ENCODE data around the gene PIK3AP1.

The PIK3AP1 gene

DNA sequence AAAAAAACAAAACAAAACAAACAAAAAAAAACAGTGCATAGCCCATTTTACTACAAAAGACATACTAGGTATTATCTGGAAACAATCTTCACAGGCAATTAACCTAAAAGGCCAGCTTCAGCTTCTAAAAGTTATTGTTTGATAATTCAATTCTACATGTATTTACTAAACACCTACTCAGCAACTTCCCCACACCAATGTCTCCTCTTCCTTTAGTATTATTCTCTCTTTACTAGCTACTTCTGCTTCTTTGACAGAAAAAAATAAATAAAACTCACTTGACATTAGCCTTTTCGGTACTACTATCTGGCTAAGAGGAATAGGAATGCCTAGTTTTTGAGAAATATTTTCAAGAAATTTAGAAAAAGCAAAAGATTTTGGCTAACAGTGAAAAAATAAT lies 136.3 kb downstream of the PIK3AP1 start:
- Histone ChIP-seq H2AFZ (ENCODE audit: low read length) (no peak overlapping the region), H3K4me3 (ENCODE audit: low read length, poor library complexity, severe bottlenecking) (peak overlapping the region; percentile 79), H3K9ac (ENCODE audit: low read depth, low read length, poor library complexity, severe bottlenecking) (no peak overlapping the region), H3F3A (ENCODE audit: low read depth) (no peaks in the 10 kb centered on the region), H3K4me1 (ENCODE audit: insufficient read depth, low read length, poor library complexity, severe bottlenecking) (peaks cover 69% of the 10 kb centered on the region), H3K4me2 (ENCODE audit: low read depth, low read length, poor library complexity, severe bottlenecking) (peak overlapping the region; percentile 94), H3K9me3 (ENCODE audit: insufficient read depth, low read depth, low read length) (no peaks in the 10 kb centered on the region), H3K27me3 (ENCODE audit: insufficient read depth, low read length, poor library complexity, severe bottlenecking) (no peaks in the 10 kb centered on the region), H4K20me1 (ENCODE audit: insufficient read depth, low read length, poor library complexity, severe bottlenecking) (peaks cover 75% of the 10 kb centered on the region), H3K9me2 (replicated peaks; ENCODE audit: low read depth, low read length) (no peaks in the 10 kb centered on the region), H3K79me2 (ENCODE audit: insufficient read depth, low read length) (peaks cover 77% of the 10 kb centered on the region), H3K36me3 (ENCODE audit: insufficient read depth, low read length) (no peaks in the 10 kb centered on the region)
- TF ChIP-seq, protein P1, sequence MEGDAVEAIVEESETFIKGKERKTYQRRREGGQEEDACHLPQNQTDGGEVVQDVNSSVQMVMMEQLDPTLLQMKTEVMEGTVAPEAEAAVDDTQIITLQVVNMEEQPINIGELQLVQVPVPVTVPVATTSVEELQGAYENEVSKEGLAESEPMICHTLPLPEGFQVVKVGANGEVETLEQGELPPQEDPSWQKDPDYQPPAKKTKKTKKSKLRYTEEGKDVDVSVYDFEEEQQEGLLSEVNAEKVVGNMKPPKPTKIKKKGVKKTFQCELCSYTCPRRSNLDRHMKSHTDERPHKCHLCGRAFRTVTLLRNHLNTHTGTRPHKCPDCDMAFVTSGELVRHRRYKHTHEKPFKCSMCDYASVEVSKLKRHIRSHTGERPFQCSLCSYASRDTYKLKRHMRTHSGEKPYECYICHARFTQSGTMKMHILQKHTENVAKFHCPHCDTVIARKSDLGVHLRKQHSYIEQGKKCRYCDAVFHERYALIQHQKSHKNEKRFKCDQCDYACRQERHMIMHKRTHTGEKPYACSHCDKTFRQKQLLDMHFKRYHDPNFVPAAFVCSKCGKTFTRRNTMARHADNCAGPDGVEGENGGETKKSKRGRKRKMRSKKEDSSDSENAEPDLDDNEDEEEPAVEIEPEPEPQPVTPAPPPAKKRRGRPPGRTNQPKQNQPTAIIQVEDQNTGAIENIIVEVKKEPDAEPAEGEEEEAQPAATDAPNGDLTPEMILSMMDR (conservative IDR thresholded peaks at IDR 0.05; ENCODE audit: low read length), result no peak
- no peak for TF ChIP-seq EZH2phosphoT487 (IDR thresholded peaks at IDR 0.05; ENCODE audit: borderline replicate concordance)

DNA sequence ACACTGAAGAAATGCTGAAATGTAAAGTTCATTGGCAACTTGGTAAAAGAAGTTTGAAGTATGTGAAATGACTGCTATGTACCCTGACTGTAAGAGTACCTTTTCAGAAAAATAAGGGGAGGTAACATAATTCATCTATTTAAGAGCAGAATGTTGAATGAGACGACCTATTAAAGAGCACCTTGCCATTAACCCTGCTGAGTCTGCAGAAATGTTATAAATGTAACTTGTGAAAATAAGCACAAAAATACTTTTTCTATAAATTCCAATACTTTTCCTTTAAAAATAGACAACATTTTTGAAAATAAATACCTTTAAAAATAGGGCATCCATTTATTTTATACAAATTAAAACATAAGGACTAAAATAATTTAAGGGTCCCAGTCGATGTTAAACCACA lies 141.2 kb downstream of the PIK3AP1 start:
- peak overlapping the region; percentile 94 for H3K4me2 ChIP-seq (ENCODE audit: low read depth, low read length, poor library complexity, severe bottlenecking)
- H3F3A ChIP-seq (ENCODE audit: low read depth), result no peaks in the 10 kb centered on the region
- TF ChIP-seq, protein P1 (conservative IDR thresholded peaks at IDR 0.05; ENCODE audit: low read length), result no peak
- TF ChIP-seq EZH2phosphoT487 (IDR thresholded peaks at IDR 0.05; ENCODE audit: borderline replicate concordance), result no peak
- H3K27me3 ChIP-seq (ENCODE audit: insufficient read depth, low read length, poor library complexity, severe bottlenecking), result no peaks in the 10 kb centered on the region
- H2AFZ ChIP-seq (ENCODE audit: low read length), result no peak overlapping the region
- peaks cover 21% of the 10 kb centered on the region; the same call in 1 of the 2 replicates for H3K36me3 ChIP-seq (ENCODE audit: insufficient read depth, low read length)
- H3K4me1 ChIP-seq (ENCODE audit: insufficient read depth, low read length, poor library complexity, severe bottlenecking), result peaks cover 66% of the 10 kb centered on the region
- H3K9me3 ChIP-seq (ENCODE audit: insufficient read depth, low read depth, low read length), result no peaks in the 10 kb centered on the region
- H3K4me3 ChIP-seq (ENCODE audit: low read length, poor library complexity, severe bottlenecking), result no peak overlapping the region
- H3K9ac ChIP-seq (ENCODE audit: low read depth, low read length, poor library complexity, severe bottlenecking), result no peak overlapping the region
- H4K20me1 ChIP-seq (ENCODE audit: insufficient read depth, low read length, poor library complexity, severe bottlenecking), result peaks cover 99% of the 10 kb centered on the region
- no peaks in the 10 kb centered on the region for H3K9me2 ChIP-seq (replicated peaks; ENCODE audit: low read depth, low read length)
- peaks cover 99% of the 10 kb centered on the region for H3K79me2 ChIP-seq (ENCODE audit: insufficient read depth, low read length)

DNA sequence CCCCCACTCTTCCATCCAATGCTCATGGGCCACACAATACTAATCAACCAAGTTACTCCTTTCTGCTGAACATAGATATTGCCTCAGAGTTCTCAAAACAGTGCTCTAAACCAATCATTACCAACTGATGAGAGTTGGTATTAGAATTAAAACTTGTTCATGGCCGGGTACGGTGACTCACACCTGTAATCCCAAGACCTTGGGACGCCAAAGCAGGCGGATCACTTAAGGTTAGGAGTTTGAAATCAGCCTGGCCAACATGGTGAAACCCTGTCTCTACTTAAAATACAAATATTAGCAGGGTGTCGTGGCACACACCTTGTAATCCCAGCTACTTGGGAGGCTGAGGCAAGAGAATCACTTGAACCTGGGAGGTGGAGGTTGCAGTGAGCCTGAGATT lies 141.7 kb downstream of the PIK3AP1 start:
- peaks cover 22% of the 10 kb centered on the region; the same call in 1 of the 2 replicates for H3K36me3 ChIP-seq (ENCODE audit: insufficient read depth, low read length)
- peaks cover 99% of the 10 kb centered on the region for H3K79me2 ChIP-seq (ENCODE audit: insufficient read depth, low read length)
- peaks cover 95% of the 10 kb centered on the region for H4K20me1 ChIP-seq (ENCODE audit: insufficient read depth, low read length, poor library complexity, severe bottlenecking)
- H3K4me3 ChIP-seq (ENCODE audit: low read length, poor library complexity, severe bottlenecking), result no peak overlapping the region
- H3K4me1 ChIP-seq (ENCODE audit: insufficient read depth, low read length, poor library complexity, severe bottlenecking), result peaks cover 61% of the 10 kb centered on the region
- no peaks in the 10 kb centered on the region for H3K9me2 ChIP-seq (replicated peaks; ENCODE audit: low read depth, low read length)
- H3K9me3 ChIP-seq (ENCODE audit: insufficient read depth, low read depth, low read length), result no peaks in the 10 kb centered on the region
- no peak overlapping the region for H3K9ac ChIP-seq (ENCODE audit: low read depth, low read length, poor library complexity, severe bottlenecking)
- H3K27me3 ChIP-seq (ENCODE audit: insufficient read depth, low read length, poor library complexity, severe bottlenecking), result no peaks in the 10 kb centered on the region
- H2AFZ ChIP-seq (ENCODE audit: low read length), result no peak overlapping the region
- peak overlapping the region; percentile 94 for H3K4me2 ChIP-seq (ENCODE audit: low read depth, low read length, poor library complexity, severe bottlenecking)
- H3F3A ChIP-seq (ENCODE audit: low read depth), result no peaks in the 10 kb centered on the region
- TF ChIP-seq, protein P1 (conservative IDR thresholded peaks at IDR 0.05; ENCODE audit: low read length), result no peak
- TF ChIP-seq EZH2phosphoT487 (IDR thresholded peaks at IDR 0.05; ENCODE audit: borderline replicate concordance), result no peak

All from Loucy (cell line).